GM12878 (cell line): ENCODE data around the gene PTCH2. TPM values are rescaled to one million over a fixed set of nuclear protein-coding genes. Genes with fewer than 3 reads are reported as not detected.
A peak's percentile ranks its signal among the peaks of the same experiment; 100 is the strongest.

Source experiments
- ATAC-seq: fragments of 200-7000 bp; cut with Tn5 transposase; 3 replicates; pipeline ENCODE4 v1.9.1; 2020; ENCODE audit warnings: mild to moderate bottlenecking, moderate library complexity
- BruUV-seq: library from RNA; stranded (reverse); fragments of 400-500 nt; replicated peaks from 2 replicates; lab custom pipeline; 2021; lab: Mats Ljungman, UMichigan
- CTCF ChIA-PET: fragments of 300-600 bp; sonication (Branson Sonifier 250); formaldehyde crosslinking; extraction: SDS; loops from one replicate; lab custom pipeline; 2021; ENCODE audit warnings: inconsistent platforms; lab: Yijun Ruan, JAX
- POLR2A ChIA-PET: fragments of 350-600 bp; formaldehyde crosslinking; extraction: SDS; loops from one replicate; lab custom pipeline; 2021; ENCODE audit warnings: inconsistent platforms; lab: Charles Lee
- RAD21 ChIA-PET: fragments of 300-600 bp; sonication (Branson Sonifier 250); formaldehyde crosslinking; loops from one replicate; lab custom pipeline; 2023; ENCODE audit warnings: antibody characterized with exemption; ENCODE audit not compliant: unreplicated experiment; lab: Charles Lee
- SMC1A ChIA-PET: fragments of 300-600 bp; sonication (Branson Sonifier 250); formaldehyde crosslinking; loops from one replicate; lab custom pipeline; 2023; ENCODE audit not compliant: unreplicated experiment, uncharacterized antibody; lab: Charles Lee
- DNase-seq: peaks from one replicate; pipeline ENCODE4 v3.0.0-alpha.2; 2011; ENCODE audit warnings: low read depth, low spot score
- FAIRE-seq: peaks from 3 replicates; lab custom pipeline; 2011; peaks lifted over from hg19 to GRCh38; lab: Jason Lieb, UNC
- H2AFZ ChIP-seq: 2 replicates; pipeline ENCODE4 v1.6.0; 2011; ENCODE audit warnings: low read depth, low read length, control low read depth; ENCODE audit not compliant: control insufficient read depth
- H3K27ac ChIP-seq: 2 replicates; pipeline ENCODE4 v1.5.1; 2011; ENCODE audit warnings: control low read depth; ENCODE audit not compliant: control insufficient read depth, insufficient read depth
- H3K27me3 ChIP-seq, 2 experiments: replicated peaks in 1 of 2; 2 replicates each; pipeline versions ENCODE4 v1.6.0 to v1.6.1; 2011; ENCODE audit warnings: low read length in 1 of 2; ENCODE audit not compliant: control insufficient read depth in 2 of 2, insufficient read depth in 2 of 2
- H3K36me3 ChIP-seq, 2 experiments: 2 replicates each; pipeline ENCODE4 v1.5.1; 2011; ENCODE audit warnings: low read length in 1 of 2; ENCODE audit not compliant: control insufficient read depth in 2 of 2, insufficient read depth in 2 of 2
- H3K4me1 ChIP-seq: 2 replicates; pipeline ENCODE4 v1.6.1; 2011; ENCODE audit warnings: mild to moderate bottlenecking, low read length, moderate library complexity, mixed read lengths; ENCODE audit not compliant: control insufficient read depth, insufficient read depth
- H3K4me2 ChIP-seq: 2 replicates; pipeline ENCODE4 v1.6.0; 2011; ENCODE audit warnings: control low read depth; ENCODE audit not compliant: control insufficient read depth, insufficient read depth
- H3K4me3 ChIP-seq: fragments of 200-600 bp; sonication (generic); 2 replicates; pipeline ENCODE4 v1.5.1; 2016
- H3K79me2 ChIP-seq: 2 replicates; pipeline ENCODE4 v1.6.0; 2011; ENCODE audit warnings: low read length; ENCODE audit not compliant: control insufficient read depth, insufficient read depth
- H3K9ac ChIP-seq: 2 replicates; pipeline ENCODE4 v1.8.0; 2011; ENCODE audit warnings: low read length, control low read depth, mixed read lengths; ENCODE audit not compliant: control insufficient read depth, insufficient read depth
- H3K9me3 ChIP-seq: replicated peaks from 3 replicates; pipeline ENCODE4 v1.5.1; 2011; ENCODE audit warnings: mild to moderate bottlenecking, low read length; ENCODE audit not compliant: control insufficient read depth, insufficient read depth
- H4K20me1 ChIP-seq: 2 replicates; pipeline ENCODE4 v1.6.0; 2011; ENCODE audit not compliant: control insufficient read depth, insufficient read depth
- CREB1 ChIP-seq: IDR thresholded peaks from 2 replicates; pipeline ENCODE4 v1.6.1; 2012; ENCODE audit warnings: low read depth, mild to moderate bottlenecking, inconsistent platforms
- FOXK2 ChIP-seq: fragments of 450-650 bp; IDR thresholded peaks from 2 replicates; pipeline ENCODE4 v1.6.1; 2017; ENCODE audit warnings: mild to moderate bottlenecking, moderate library complexity
- FOXM1 ChIP-seq: IDR thresholded peaks from 2 replicates; pipeline ENCODE4 v1.6.1; 2012; ENCODE audit warnings: low read depth, mild to moderate bottlenecking, inconsistent platforms, low read length, moderate library complexity
- GATAD2B ChIP-seq: fragments of 450-650 bp; conservative IDR thresholded peaks from 2 replicates; pipeline ENCODE4 v1.6.1; 2017; ENCODE audit warnings: low read depth, mild to moderate bottlenecking, moderate library complexity
- MEF2B ChIP-seq: fragments of 450-650 bp; IDR thresholded peaks from 2 replicates; pipeline ENCODE4 v1.6.1; 2018; ENCODE audit warnings: mild to moderate bottlenecking, moderate library complexity; ENCODE audit not compliant: partially characterized antibody, poor library complexity, severe bottlenecking
- POLR2A ChIP-seq: IDR thresholded peaks from 2 replicates; pipeline ENCODE4 v1.6.1; 2011; ENCODE audit warnings: low read depth, mild to moderate bottlenecking, low read length
- SIN3A ChIP-seq: IDR thresholded peaks from 2 replicates; pipeline ENCODE4 v1.6.1; 2012; ENCODE audit warnings: low read depth, low read length, improper control_type of control experiment
- ZBTB33 ChIP-seq: fragments of 450-650 bp; IDR thresholded peaks from 2 replicates; pipeline ENCODE4 v1.6.1; 2017; ENCODE audit warnings: mild to moderate bottlenecking
- WGBS: methylation state at CpG from one replicate; pipeline ENCODE4 v1.1.6; 2016; ENCODE audit warnings: low lambda C conversion rate; ENCODE audit not compliant: insufficient replicate concordance, insufficient coverage; ENCODE audit errors: missing lambda C conversion rate; 5-methylcytosine and 5-hydroxymethylcytosine counted together
- in situ Hi-C: fragments of 300-500 bp; cut with MboI; formaldehyde crosslinking; loops from 9 replicates; pipeline ENCODE4 v1.14.3; 2018; ENCODE audit warnings: mixed read lengths
- intact Hi-C: fragments of 100-400 bp; cut with micrococcal nuclease; formaldehyde crosslinking; loops from one replicate; pipeline ENCODE4 v1.14.2; 2022; ENCODE audit not compliant: unreplicated experiment
- polyA plus RNA-seq, 11 experiments: library from polyadenylated mRNA; depleted of rRNA in 4 of 11; unstranded in 6 of 11; stranded (reverse) in 5 of 11; fragments of >200 nt; fragmentation: Nextera tagmentation in 4 of 11; fragmentation: Illumina TruSeq in 1 of 11; extraction: Ambion mirVana in 4 of 11; extraction: Trizol in 1 of 11; gene quantifications; 1 replicate in 1 of 11; 2 replicates in 10 of 11; pipeline versions ENCODE4 v1.2.1 to v1.2.3, GENCODE V29; 2011 to 2016; ENCODE audit warnings: inconsistent platforms in 2 of 11, missing spikeins in 2 of 11, low read depth in 1 of 11
- total RNA-seq, 4 experiments: library from RNA; depleted of rRNA in 3 of 4; stranded (reverse); fragments of >200 nt in 3 of 4; fragmentation: Illumina TruSeq in 1 of 4; extraction: Trizol in 1 of 4; gene quantifications; 2 replicates each; pipeline versions ENCODE4 v1.2.1 to v1.2.3, GENCODE V29; 2013 to 2021

PTCH2 gene
- total and polyA plus RNA-seq, 10 of the 15 experiments (the other 5 are each of a cell fraction or from before 2014, with no cell fraction given), result 0.03 to 8.4 (median 0.10) TPM

GRCh38 chr1:44806025-44806703 is 36.9 kb downstream of the PTCH2 start:
- peaks cover 12% of the 10 kb centered on the region for H3K79me2 ChIP-seq
- ATAC-seq, result no peak
- no peaks in the 10 kb centered on the region for H3K27me3 ChIP-seq
- TF ChIP-seq MEF2B (no peak), GATAD2B (0 out of 2 replicates have a peak, but pooled peaks have one; percentile 42), FOXK2 (no peak), SIN3A (no peak), FOXM1 (no peak), POLR2A (peak; percentile 62; the same call in 1 of the 2 replicates), CREB1 (no peak), ZBTB33 (0 out of 2 replicates have a peak, but pooled peaks have one; percentile 35)
- ChIA-PET POLR2A (interaction anchor here (0.6 to 5.1 kb wide), 2 partner anchors 12 to 456 kb away, joined by 3 to 51 read pairs; no protein-coding TSS in a partner anchor), CTCF (interaction anchor here (0.9 to 4.1 kb wide), 2 partner anchors 13 kb away, joined by 3 to 36 read pairs; no protein-coding TSS in a partner anchor), RAD21 (no interaction called here), SMC1A (no interaction called here)
- 0 out of 2 replicates have a peak overlapping the region, but pooled peaks have one; percentile 75 for H3K9ac ChIP-seq
- DNase-seq, result no peak
- WGBS, result 97% methylated on average over 66 of the region's 70 CpGs
- H3K27ac ChIP-seq, result peak overlapping the region; percentile 95
- H3K9me3 ChIP-seq, result no peaks in the 10 kb centered on the region
- FAIRE-seq, result no peak
- no peak overlapping the region; the same call in 1 of the 2 replicates for H3K4me2 ChIP-seq
- H4K20me1 ChIP-seq, result no peaks in the 10 kb centered on the region
- peaks cover 59% of the 10 kb centered on the region for H3K4me1 ChIP-seq
- no TSS peak for BruUV-seq
- intact Hi-C loops (no loop called here), in situ Hi-C loops (loop anchor here (5.0 kb wide), 1 partner anchor 74 kb away; the partner anchor contains the start of gene RNU5D-1)
- H3K4me3 ChIP-seq, result no peak overlapping the region
- H3K36me3 ChIP-seq, result peaks cover 6 to 9% of the 10 kb centered on the region in 2 experiments
- no peak overlapping the region for H2AFZ ChIP-seq
